ENCODE data around the gene ATP6V1D.

Gene ATP6V1D

GRCh38 chr14:67385120-67385519, 25.5 kb upstream of the ATP6V1D start:
- no peak overlapping the region for H2AK5ac ChIP-seq (ENCODE audit: low read length, severe bottlenecking)
- 100% methylated on average over 2 of the region's 2 CpGs for WGBS
- no peak overlapping the region for H3K14ac ChIP-seq (ENCODE audit: low read length in 2 of 2)
- H3K27ac ChIP-seq (ENCODE audit: low read length, poor library complexity, severe bottlenecking): no peak overlapping the region
- no peak overlapping the region for H3K4ac ChIP-seq (ENCODE audit: low read depth in 1 of 2, low read length in 2 of 2)
- H2BK12ac ChIP-seq (ENCODE audit: low read length in 2 of 2): no peak overlapping the region
- no peak overlapping the region for H2BK15ac ChIP-seq (ENCODE audit: low read depth, poor library complexity, severe bottlenecking)
- H3K9me3 ChIP-seq (ENCODE audit: control insufficient read depth, low read length): no peaks in the 10 kb centered on the region
- H3K18ac ChIP-seq (ENCODE audit: low read depth in 1 of 2, low read length in 2 of 2): no peak overlapping the region
- no peaks in the 10 kb centered on the region for H3K27me3 ChIP-seq (ENCODE audit: control insufficient read depth in 1 of 2, insufficient read depth in 1 of 2, low read length in 2 of 2)
- H3K4me1 ChIP-seq (ENCODE audit: control insufficient read depth, insufficient read depth, low read depth, low read length): peaks cover 1% of the 10 kb centered on the region
- H3K4me3 ChIP-seq (ENCODE audit: insufficient read depth in 1 of 2, low read depth in 1 of 2, low read length in 2 of 2): no peak overlapping the region
- DNase-seq: no peak
- peaks cover 8 to 67% of the 10 kb centered on the region in 2 experiments for H3K36me3 ChIP-seq (ENCODE audit: control insufficient read depth in 1 of 2, insufficient read depth in 2 of 2, low read depth in 1 of 2, low read length in 2 of 2)
- no peak overlapping the region for H4K8ac ChIP-seq (ENCODE audit: low read length)
- no peak overlapping the region for H4K91ac ChIP-seq (ENCODE audit: low read length)
- H2BK120ac ChIP-seq (ENCODE audit: low read depth, low read length): no peak overlapping the region
- H3K79me1 ChIP-seq (replicated peaks; ENCODE audit: low read length, poor library complexity, severe bottlenecking): no peaks in the 10 kb centered on the region
- no peak overlapping the region for H3K9ac ChIP-seq (ENCODE audit: low read length)
- H3K4me2 ChIP-seq (ENCODE audit: low read length, poor library complexity, severe bottlenecking): no peak overlapping the region
- H2AFZ ChIP-seq (ENCODE audit: low read depth, low read length): no peak overlapping the region
- no peak overlapping the region for H2BK5ac ChIP-seq (ENCODE audit: low read depth, low read length, poor library complexity, severe bottlenecking)
- H3K23ac ChIP-seq (ENCODE audit: low read length in 2 of 2): no peak overlapping the region

DNA sequence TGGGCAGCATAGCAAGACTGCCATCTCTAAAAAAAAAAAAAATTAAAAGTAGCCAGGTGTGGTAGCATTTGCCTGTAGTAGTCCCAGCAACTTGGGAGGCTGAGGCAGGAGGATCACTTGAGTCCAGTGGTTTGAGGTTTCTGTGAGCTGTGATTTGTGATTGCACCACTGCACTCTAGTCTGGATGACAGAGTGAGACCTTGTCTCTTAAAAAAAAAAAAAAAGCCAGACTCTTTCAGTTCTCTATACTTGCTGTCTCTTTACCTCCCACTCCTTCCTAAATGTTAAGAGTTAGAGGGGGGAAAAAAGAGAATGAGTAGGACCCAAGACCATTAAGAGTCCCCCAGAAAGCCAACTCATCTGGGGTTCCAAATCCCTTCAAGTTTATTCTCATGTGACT, 18.3 kb upstream of the ATP6V1D start:
- Histone ChIP-seq H3K14ac (ENCODE audit: low read length in 2 of 2) (no peak overlapping the region), H2BK12ac (ENCODE audit: low read length in 2 of 2) (no peak overlapping the region), H4K8ac (ENCODE audit: low read length) (no peak overlapping the region), H2BK5ac (ENCODE audit: low read depth, low read length, poor library complexity, severe bottlenecking) (no peak overlapping the region), H4K91ac (ENCODE audit: low read length) (no peak overlapping the region), H3K4me2 (ENCODE audit: low read length, poor library complexity, severe bottlenecking) (no peak overlapping the region), H3K4ac (ENCODE audit: low read depth in 1 of 2, low read length in 2 of 2) (no peak overlapping the region), H3K4me1 (ENCODE audit: control insufficient read depth, insufficient read depth, low read depth, low read length) (no peaks in the 10 kb centered on the region), H2AK5ac (ENCODE audit: low read length, severe bottlenecking) (no peak overlapping the region), H3K36me3 (ENCODE audit: control insufficient read depth in 1 of 2, insufficient read depth in 2 of 2, low read depth in 1 of 2, low read length in 2 of 2) (peaks cover 3 to 96% of the 10 kb centered on the region in 2 experiments), H3K9ac (ENCODE audit: low read length) (no peak overlapping the region), H3K27me3 (ENCODE audit: control insufficient read depth in 1 of 2, insufficient read depth in 1 of 2, low read length in 2 of 2) (no peaks in the 10 kb centered on the region), H2BK120ac (ENCODE audit: low read depth, low read length) (no peak overlapping the region), H3K79me1 (replicated peaks; ENCODE audit: low read length, poor library complexity, severe bottlenecking) (peaks cover 11% of the 10 kb centered on the region), H2AFZ (ENCODE audit: low read depth, low read length) (no peak overlapping the region), H3K4me3 (ENCODE audit: insufficient read depth in 1 of 2, low read depth in 1 of 2, low read length in 2 of 2) (no peak overlapping the region), H3K23ac (ENCODE audit: low read length in 2 of 2) (no peak overlapping the region), H3K9me3 (ENCODE audit: control insufficient read depth, low read length) (no peaks in the 10 kb centered on the region), H3K27ac (ENCODE audit: low read length, poor library complexity, severe bottlenecking) (no peak overlapping the region), H2BK15ac (ENCODE audit: low read depth, poor library complexity, severe bottlenecking) (no peak overlapping the region), H3K18ac (ENCODE audit: low read depth in 1 of 2, low read length in 2 of 2) (no peak overlapping the region)
- DNase-seq: no peak

- no peak overlapping the region for H2AFZ ChIP-seq (ENCODE audit: low read depth, low read length)
- no peak overlapping the region for H2BK12ac ChIP-seq (ENCODE audit: low read length in 2 of 2)
Observed at GRCh38 chr14:67373347-67373746, 13.7 kb upstream of the ATP6V1D start.

GRCh38 chr14:67372833-67373232, 13.2 kb upstream of the ATP6V1D start:
- no peak overlapping the region for H3K9ac ChIP-seq (ENCODE audit: low read length)
- no peaks in the 10 kb centered on the region for H3K27me3 ChIP-seq (ENCODE audit: control insufficient read depth in 1 of 2, insufficient read depth in 1 of 2, low read length in 2 of 2)
- no peaks in the 10 kb centered on the region for H3K9me3 ChIP-seq (ENCODE audit: control insufficient read depth, low read length)
- H3K4me3 ChIP-seq (ENCODE audit: insufficient read depth in 1 of 2, low read depth in 1 of 2, low read length in 2 of 2): no peak overlapping the region
- H4K8ac ChIP-seq (ENCODE audit: low read length): no peak overlapping the region
- WGBS: 100% methylated on average over 1 of the region's 1 CpG
- H3K4me1 ChIP-seq (ENCODE audit: control insufficient read depth, insufficient read depth, low read depth, low read length): no peaks in the 10 kb centered on the region
- no peak overlapping the region for H2BK120ac ChIP-seq (ENCODE audit: low read depth, low read length)
- no peak overlapping the region for H3K4ac ChIP-seq (ENCODE audit: low read depth in 1 of 2, low read length in 2 of 2)
- no peak overlapping the region for H4K91ac ChIP-seq (ENCODE audit: low read length)
- no peak overlapping the region for H3K27ac ChIP-seq (ENCODE audit: low read length, poor library complexity, severe bottlenecking)
- no peak overlapping the region for H3K4me2 ChIP-seq (ENCODE audit: low read length, poor library complexity, severe bottlenecking)
- H2BK12ac ChIP-seq (ENCODE audit: low read length in 2 of 2): no peak overlapping the region
- H2BK5ac ChIP-seq (ENCODE audit: low read depth, low read length, poor library complexity, severe bottlenecking): no peak overlapping the region
- peaks cover 10 to 93% of the 10 kb centered on the region in 2 experiments for H3K36me3 ChIP-seq (ENCODE audit: control insufficient read depth in 1 of 2, insufficient read depth in 2 of 2, low read depth in 1 of 2, low read length in 2 of 2)
- no peak for DNase-seq
- no peak overlapping the region for H3K18ac ChIP-seq (ENCODE audit: low read depth in 1 of 2, low read length in 2 of 2)
- no peak overlapping the region for H2AFZ ChIP-seq (ENCODE audit: low read depth, low read length)
- H2BK15ac ChIP-seq (ENCODE audit: low read depth, poor library complexity, severe bottlenecking): no peak overlapping the region
- H3K79me1 ChIP-seq (replicated peaks; ENCODE audit: low read length, poor library complexity, severe bottlenecking): peaks cover 22% of the 10 kb centered on the region
- H3K14ac ChIP-seq (ENCODE audit: low read length in 2 of 2): no peak overlapping the region
- H2AK5ac ChIP-seq (ENCODE audit: low read length, severe bottlenecking): no peak overlapping the region
- no peak overlapping the region for H3K23ac ChIP-seq (ENCODE audit: low read length in 2 of 2)

More at GRCh38 chr14:67373347-67373746, 13.7 kb upstream of the ATP6V1D start:
- H2BK120ac ChIP-seq (ENCODE audit: low read depth, low read length): no peak overlapping the region
- no peak overlapping the region for H3K14ac ChIP-seq (ENCODE audit: low read length in 2 of 2)
- no peak for DNase-seq
- H2BK15ac ChIP-seq (ENCODE audit: low read depth, poor library complexity, severe bottlenecking): no peak overlapping the region
- no peaks in the 10 kb centered on the region for H3K4me1 ChIP-seq (ENCODE audit: control insufficient read depth, insufficient read depth, low read depth, low read length)
- H2BK5ac ChIP-seq (ENCODE audit: low read depth, low read length, poor library complexity, severe bottlenecking): no peak overlapping the region
- no peak overlapping the region for H3K27ac ChIP-seq (ENCODE audit: low read length, poor library complexity, severe bottlenecking)
- no peak overlapping the region for H4K8ac ChIP-seq (ENCODE audit: low read length)
- no peak overlapping the region for H4K91ac ChIP-seq (ENCODE audit: low read length)
- H3K4me2 ChIP-seq (ENCODE audit: low read length, poor library complexity, severe bottlenecking): no peak overlapping the region
- H3K36me3 ChIP-seq (ENCODE audit: control insufficient read depth in 1 of 2, insufficient read depth in 2 of 2, low read depth in 1 of 2, low read length in 2 of 2): peaks cover 5 to 92% of the 10 kb centered on the region in 2 experiments
- 87% methylated on average over 2 of the region's 2 CpGs for WGBS
- H3K4me3 ChIP-seq (ENCODE audit: insufficient read depth in 1 of 2, low read depth in 1 of 2, low read length in 2 of 2): no peak overlapping the region
- H3K23ac ChIP-seq (ENCODE audit: low read length in 2 of 2): no peak overlapping the region
- H2AK5ac ChIP-seq (ENCODE audit: low read length, severe bottlenecking): no peak overlapping the region
- H3K27me3 ChIP-seq (ENCODE audit: control insufficient read depth in 1 of 2, insufficient read depth in 1 of 2, low read length in 2 of 2): no peaks in the 10 kb centered on the region
- H3K18ac ChIP-seq (ENCODE audit: low read depth in 1 of 2, low read length in 2 of 2): no peak overlapping the region
- H3K9ac ChIP-seq (ENCODE audit: low read length): no peak overlapping the region
- no peak overlapping the region for H3K4ac ChIP-seq (ENCODE audit: low read depth in 1 of 2, low read length in 2 of 2)
- no peaks in the 10 kb centered on the region for H3K9me3 ChIP-seq (ENCODE audit: control insufficient read depth, low read length)
- H3K79me1 ChIP-seq (replicated peaks; ENCODE audit: low read length, poor library complexity, severe bottlenecking): peaks cover 18% of the 10 kb centered on the region

All from mesenchymal stem cell (in vitro differentiated cells and primary cell).